GM18858 (cell line): ENCODE measurements around the gene TRAPPC12.
A peak's percentile ranks its signal among the peaks of the same experiment; 100 is the strongest.
"Not testable (repeated sequence)": the region's sequence is repeated elsewhere in the genome, so short reads cannot be mapped to it uniquely, and the experiment has no call there.

ENCODE experiments used
- ATAC-seq: cut with Tn5 transposase; IDR thresholded peaks from one replicate; pipeline ENCODE4 v1.9.1; 2021; ENCODE audit not compliant: unreplicated experiment

Gene TRAPPC12

GRCh38 chr2:3451926-3452671 is 72.6 kb downstream of the TRAPPC12 start:
- ATAC-seq = no peak

GRCh38 chr2:3453190-3453999 is 73.9 kb downstream of the TRAPPC12 start:
- no peak for ATAC-seq

- ATAC-seq = not testable (repeated sequence)
Measured at GRCh38 chr2:3454005-3454404, 74.5 kb downstream of the TRAPPC12 start.

GRCh38 chr2:3454802-3455201 is 75.3 kb downstream of the TRAPPC12 start:
- ATAC-seq = no peak

- no peak for ATAC-seq
Measured at GRCh38 chr2:3456125-3456524, 76.6 kb downstream of the TRAPPC12 start.

- no peak for ATAC-seq
Measured at GRCh38 chr2:3457524-3458395, 78.3 kb downstream of the TRAPPC12 start.

- no peak for ATAC-seq
Measured at GRCh38 chr2:3458396-3459184, 79.1 kb downstream of the TRAPPC12 start.

GRCh38 chr2:3459185-3460015 is 79.9 kb downstream of the TRAPPC12 start:
- ATAC-seq = no peak

- no peak for ATAC-seq
Measured at GRCh38 chr2:3460156-3460555, 80.7 kb downstream of the TRAPPC12 start.

GRCh38 chr2:3460831-3461800 is 81.6 kb downstream of the TRAPPC12 start:
- ATAC-seq = no peak

GRCh38 chr2:3461801-3462492 is 82.5 kb downstream of the TRAPPC12 start:
- ATAC-seq = peak; percentile 78

- ATAC-seq = peak; percentile 10
Measured at GRCh38 chr2:3462493-3463104, 83.1 kb downstream of the TRAPPC12 start.

- ATAC-seq = no peak
Measured at GRCh38 chr2:3463186-3463835, 83.8 kb downstream of the TRAPPC12 start.

GRCh38 chr2:3463944-3464343 is 84.5 kb downstream of the TRAPPC12 start:
- no peak for ATAC-seq

- ATAC-seq = no peak
Measured at GRCh38 chr2:3464401-3465005, 85.0 kb downstream of the TRAPPC12 start.

- ATAC-seq = no peak
Measured at GRCh38 chr2:3465328-3465727, 85.8 kb downstream of the TRAPPC12 start.
